NCI-H128 (cell line): ENCODE results near the gene GOLPH3L.
A peak's percentile ranks its signal among the peaks of the same experiment; 100 is the strongest.
"Not testable (repeated sequence)": the region's sequence is repeated elsewhere in the genome, so short reads cannot be mapped to it uniquely, and the experiment has no call there.

Source experiments
- DNase-seq: peaks from one replicate; lab custom pipeline; 2025; ENCODE audit not compliant: unreplicated experiment; lab: John Stamatoyannopoulos, UW

GOLPH3L gene

GRCh38 chr1:150660584-150660983, 36.4 kb downstream of the GOLPH3L start:
- no peak for DNase-seq

- DNase-seq: not testable (repeated sequence)
Observed at GRCh38 chr1:150657064-150657463, 39.9 kb downstream of the GOLPH3L start.

- DNase-seq: not testable (repeated sequence)
Observed at GRCh38 chr1:150654635-150655034, 42.3 kb downstream of the GOLPH3L start.

GRCh38 chr1:150650193-150650592, 46.8 kb downstream of the GOLPH3L start:
- no peak for DNase-seq

GRCh38 chr1:150649441-150650075, 47.4 kb downstream of the GOLPH3L start:
- DNase-seq: no peak

GRCh38 chr1:150642296-150642695, 54.7 kb downstream of the GOLPH3L start:
- DNase-seq: no peak

- DNase-seq: not testable (repeated sequence)
Observed at GRCh38 chr1:150641126-150641815, 55.7 kb downstream of the GOLPH3L start.

GRCh38 chr1:150638430-150638829, 58.5 kb downstream of the GOLPH3L start:
- DNase-seq: not testable (repeated sequence)

- not testable (repeated sequence) for DNase-seq
Observed at GRCh38 chr1:150634839-150635622, 61.9 kb downstream of the GOLPH3L start.

GRCh38 chr1:150629115-150629928, 67.6 kb downstream of the GOLPH3L start, which contains the start of gene ENSA:
TSS of gene ENSA (minus strand) at chr1:150629612. CDS start at chr1:150629470, 142 bp downstream.
- DNase-seq: peak; percentile 99

GRCh38 chr1:150628766-150629114, 68.2 kb downstream of the GOLPH3L start:
- DNase-seq: no peak

- DNase-seq: no peak
Observed at GRCh38 chr1:150627826-150628410, 69.0 kb downstream of the GOLPH3L start.

- DNase-seq: no peak
Observed at GRCh38 chr1:150626150-150626549, 70.8 kb downstream of the GOLPH3L start.

- not testable (repeated sequence) for DNase-seq
Observed at GRCh38 chr1:150624546-150624945, 72.4 kb downstream of the GOLPH3L start.

GRCh38 chr1:150624134-150624533, 72.8 kb downstream of the GOLPH3L start:
- DNase-seq: not testable (repeated sequence)

GRCh38 chr1:150622303-150622975, 74.5 kb downstream of the GOLPH3L start:
- DNase-seq: no peak

- no peak for DNase-seq
Observed at GRCh38 chr1:150621497-150622302, 75.3 kb downstream of the GOLPH3L start.

GRCh38 chr1:150620919-150621318, 76.0 kb downstream of the GOLPH3L start:
- DNase-seq: no peak
